SHP77 treated with DMSO at 0.1 percent for 48 hours (cell line): ENCODE data around the gene PRAMEF18.
"Not testable (repeated sequence)": the region's sequence is repeated elsewhere in the genome, so short reads cannot be mapped to it uniquely, and the experiment has no call there.

Experiments
- DNase-seq: peaks from one replicate; lab custom pipeline; 2025; lab: John Stamatoyannopoulos, UW

The PRAMEF18 gene

GRCh38 chr1:13225675-13226204 lies at the start of gene PRAMEF18:
Gene PRAMEF18, minus strand, starts transcription at chr1:13226154. Its CDS starts 48 bp downstream, at chr1:13226106.
- not testable (repeated sequence) for DNase-seq

- not testable (repeated sequence) for DNase-seq
These were observed 39.2 kb upstream of the PRAMEF18 start for GRCh38 chr1:13265124-13265523.

GRCh38 chr1:13253898-13254297 lies 27.9 kb upstream of the PRAMEF18 start, which contains the start of gene PRAMEF5:
Gene PRAMEF5, plus strand, starts transcription at chr1:13254198. Its CDS starts 5,071 bp downstream, at chr1:13259269.
- DNase-seq: not testable (repeated sequence)

- DNase-seq: not testable (repeated sequence)
These were observed 21.2 kb upstream of the PRAMEF18 start for GRCh38 chr1:13247122-13247521.

- DNase-seq: not testable (repeated sequence)
These were observed 20.6 kb upstream of the PRAMEF18 start for GRCh38 chr1:13246554-13246871.

GRCh38 chr1:13245841-13246553 lies 20.0 kb upstream of the PRAMEF18 start:
- not testable (repeated sequence) for DNase-seq

GRCh38 chr1:13243536-13244263 lies 17.7 kb upstream of the PRAMEF18 start:
- not testable (repeated sequence) for DNase-seq

GRCh38 chr1:13239633-13240032 lies 13.7 kb upstream of the PRAMEF18 start:
- not testable (repeated sequence) for DNase-seq

GRCh38 chr1:13237572-13237971 lies 11.6 kb upstream of the PRAMEF18 start:
- DNase-seq: not testable (repeated sequence)

GRCh38 chr1:13234057-13234456 lies 8.1 kb upstream of the PRAMEF18 start:
- DNase-seq: not testable (repeated sequence)

GRCh38 chr1:13232056-13232455 lies 6.1 kb upstream of the PRAMEF18 start:
- not testable (repeated sequence) for DNase-seq

GRCh38 chr1:13231061-13231750 lies 5.3 kb upstream of the PRAMEF18 start:
- not testable (repeated sequence) for DNase-seq

GRCh38 chr1:13230601-13231000 lies 4.6 kb upstream of the PRAMEF18 start:
- DNase-seq: not testable (repeated sequence)

- not testable (repeated sequence) for DNase-seq
These were observed 4.1 kb upstream of the PRAMEF18 start for GRCh38 chr1:13230096-13230495.

- no peak for DNase-seq
These were observed 2.4 kb upstream of the PRAMEF18 start for GRCh38 chr1:13228343-13228781.

GRCh38 chr1:13227271-13228055 lies 1.5 kb upstream of the PRAMEF18 start:
- not testable (repeated sequence) for DNase-seq

GRCh38 chr1:13224480-13225060 lies 1.4 kb downstream of the PRAMEF18 start:
- no peak for DNase-seq

- DNase-seq: not testable (repeated sequence)
These were observed 3.2 kb downstream of the PRAMEF18 start for GRCh38 chr1:13222788-13223187.

GRCh38 chr1:13219203-13219602 lies 6.8 kb downstream of the PRAMEF18 start:
- not testable (repeated sequence) for DNase-seq

GRCh38 chr1:13216619-13217018 lies 9.3 kb downstream of the PRAMEF18 start:
- not testable (repeated sequence) for DNase-seq

- DNase-seq: not testable (repeated sequence)
These were observed 17.2 kb downstream of the PRAMEF18 start for GRCh38 chr1:13208712-13209111.
